ENCODE data around the gene KLF6. TPM values are rescaled to one million over a fixed set of nuclear protein-coding genes. Genes with fewer than 3 reads are reported as not detected.

The KLF6 gene
- total and polyA plus RNA-seq, 2 donors (not counting 3 experiments of a cell fraction or from before 2014, with no cell fraction given), result 183 to 307 TPM

DNA sequence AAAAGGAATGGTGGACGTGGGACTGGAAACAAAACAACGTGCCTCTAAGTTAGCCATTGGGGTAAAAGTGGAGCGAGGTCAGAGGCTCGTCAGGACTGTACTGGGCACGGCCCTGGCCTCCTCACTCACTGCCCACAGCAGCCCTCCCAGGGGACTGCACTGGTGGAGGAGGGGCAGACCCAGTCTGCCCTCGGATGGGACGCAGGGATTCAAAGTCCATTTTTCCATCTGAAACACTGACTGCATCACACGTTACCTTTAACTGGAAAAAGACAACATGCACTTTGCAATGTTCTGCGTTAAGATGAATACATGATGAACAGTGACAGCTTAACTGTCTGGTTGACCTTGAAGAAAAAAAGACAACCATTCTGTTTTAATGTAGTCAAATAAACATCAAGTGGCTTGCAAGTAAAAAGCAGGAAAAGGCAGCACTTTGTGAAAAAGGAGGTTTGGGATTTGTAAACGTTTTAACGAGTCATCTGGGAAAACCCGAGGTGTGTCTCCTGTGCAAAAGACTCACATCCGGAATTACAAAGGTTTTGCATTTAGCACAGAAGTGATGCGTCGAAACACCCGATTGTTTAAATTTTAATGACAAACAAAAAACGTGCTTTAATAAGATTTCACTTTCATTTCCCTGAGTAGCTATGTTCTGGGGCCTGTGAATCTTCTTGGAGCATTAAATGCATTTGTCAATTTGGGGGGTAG is 18.8 kb downstream of the KLF6 start:
- H3K4me3 ChIP-seq (replicated peaks in 1 of 3; ENCODE audit: insufficient read depth in 1 of 3, low read depth in 1 of 3, low read length in 3 of 3), result no peak overlapping the region
- intact Hi-C loops (cut with micrococcal nuclease) (no loop called here), dilution Hi-C loops (cut with MboI; ENCODE audit: extremely low pct_ligation_motif_present, low sequenced_read_pairs) (no loop called here)
- no peaks in the 10 kb centered on the region for H3K4me1 ChIP-seq (ENCODE audit: control insufficient read depth, extremely low read depth, insufficient read depth, low read length)
- no peak overlapping the region for H3K9ac ChIP-seq (replicated peaks; ENCODE audit: extremely low read depth, insufficient read depth, low read length)
- H3K9me1 ChIP-seq (replicated peaks; ENCODE audit: control insufficient read depth, extremely low read depth, insufficient read depth, low read length), result no peaks in the 10 kb centered on the region
- DNase-seq (ENCODE audit: low read depth, low spot score) (no peak), FAIRE-seq (no peak)
- TF ChIP-seq, protein P1, sequence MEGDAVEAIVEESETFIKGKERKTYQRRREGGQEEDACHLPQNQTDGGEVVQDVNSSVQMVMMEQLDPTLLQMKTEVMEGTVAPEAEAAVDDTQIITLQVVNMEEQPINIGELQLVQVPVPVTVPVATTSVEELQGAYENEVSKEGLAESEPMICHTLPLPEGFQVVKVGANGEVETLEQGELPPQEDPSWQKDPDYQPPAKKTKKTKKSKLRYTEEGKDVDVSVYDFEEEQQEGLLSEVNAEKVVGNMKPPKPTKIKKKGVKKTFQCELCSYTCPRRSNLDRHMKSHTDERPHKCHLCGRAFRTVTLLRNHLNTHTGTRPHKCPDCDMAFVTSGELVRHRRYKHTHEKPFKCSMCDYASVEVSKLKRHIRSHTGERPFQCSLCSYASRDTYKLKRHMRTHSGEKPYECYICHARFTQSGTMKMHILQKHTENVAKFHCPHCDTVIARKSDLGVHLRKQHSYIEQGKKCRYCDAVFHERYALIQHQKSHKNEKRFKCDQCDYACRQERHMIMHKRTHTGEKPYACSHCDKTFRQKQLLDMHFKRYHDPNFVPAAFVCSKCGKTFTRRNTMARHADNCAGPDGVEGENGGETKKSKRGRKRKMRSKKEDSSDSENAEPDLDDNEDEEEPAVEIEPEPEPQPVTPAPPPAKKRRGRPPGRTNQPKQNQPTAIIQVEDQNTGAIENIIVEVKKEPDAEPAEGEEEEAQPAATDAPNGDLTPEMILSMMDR (IDR thresholded peaks at IDR 0.05; ENCODE audit: extremely low read depth in 1 of 2, insufficient read depth in 1 of 2, low read depth in 1 of 2, low read length in 2 of 2), result no peak
- H3K79me2 ChIP-seq (ENCODE audit: control insufficient read depth, insufficient read depth, low read length), result no peaks in the 10 kb centered on the region
- no peaks in the 10 kb centered on the region for H3K27me3 ChIP-seq (ENCODE audit: control insufficient read depth in 2 of 2, insufficient read depth in 2 of 2, low read length in 2 of 2)
- no TSS peak for BruUV-seq (replicated peaks)
- H3K27ac ChIP-seq (ENCODE audit: insufficient read depth, low read depth, low read length), result no peak overlapping the region
- no peaks in the 10 kb centered on the region for H4K20me1 ChIP-seq (replicated peaks; ENCODE audit: control insufficient read depth, extremely low read depth, insufficient read depth, low read length)
- ChIA-PET POLR2A (no interaction called here), CTCF (no interaction called here)
- no peak overlapping the region for H3K4me2 ChIP-seq (ENCODE audit: insufficient read depth, low read length)
- no peaks in the 10 kb centered on the region for H3K9me3 ChIP-seq (replicated peaks; ENCODE audit: control insufficient read depth, insufficient read depth, low read length)
- no peaks in the 10 kb centered on the region for H3K36me3 ChIP-seq (ENCODE audit: control insufficient read depth in 2 of 2, extremely low read depth in 1 of 2, insufficient read depth in 2 of 2, low read length in 2 of 2)
- H2AFZ ChIP-seq (ENCODE audit: low read depth, low read length), result no peak overlapping the region

DNA sequence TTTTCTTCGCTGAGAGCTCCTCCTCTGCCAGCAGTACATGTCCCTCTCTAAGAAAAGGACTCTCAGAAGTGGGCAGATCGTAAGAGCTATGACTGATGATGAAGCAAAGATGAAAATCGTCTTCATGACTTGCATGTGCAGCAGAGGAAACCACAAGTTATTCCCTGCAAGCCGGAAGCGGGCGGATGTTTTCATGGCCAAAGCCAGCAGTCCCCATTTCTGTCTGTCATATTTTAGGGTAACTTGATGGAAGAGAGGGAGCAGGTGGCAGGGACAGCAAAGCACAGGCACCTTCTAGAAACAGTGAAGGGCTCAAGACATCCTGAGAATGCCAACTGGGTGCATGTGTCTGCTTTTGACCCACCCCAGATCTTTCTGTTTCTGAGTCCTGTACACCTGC is 19.9 kb downstream of the KLF6 start:
- intact Hi-C loops (cut with micrococcal nuclease), result no loop called here
- no peak for FAIRE-seq

More for the DNA sequence above, 19.9 kb downstream of the KLF6 start:
- Histone ChIP-seq H3K9me3 (replicated peaks; ENCODE audit: control insufficient read depth, insufficient read depth, low read length) (no peaks in the 10 kb centered on the region), H3K4me1 (ENCODE audit: control insufficient read depth, extremely low read depth, insufficient read depth, low read length) (no peaks in the 10 kb centered on the region), H3K36me3 (ENCODE audit: control insufficient read depth in 2 of 2, extremely low read depth in 1 of 2, insufficient read depth in 2 of 2, low read length in 2 of 2) (no peaks in the 10 kb centered on the region), H3K4me2 (ENCODE audit: insufficient read depth, low read length) (no peak overlapping the region), H3K9ac (replicated peaks; ENCODE audit: extremely low read depth, insufficient read depth, low read length) (no peak overlapping the region), H3K4me3 (replicated peaks in 1 of 3; ENCODE audit: insufficient read depth in 1 of 3, low read depth in 1 of 3, low read length in 3 of 3) (no peak overlapping the region), H3K27ac (ENCODE audit: insufficient read depth, low read depth, low read length) (no peak overlapping the region), H3K79me2 (ENCODE audit: control insufficient read depth, insufficient read depth, low read length) (no peaks in the 10 kb centered on the region), H3K9me1 (replicated peaks; ENCODE audit: control insufficient read depth, extremely low read depth, insufficient read depth, low read length) (no peaks in the 10 kb centered on the region), H2AFZ (ENCODE audit: low read depth, low read length) (no peak overlapping the region), H3K27me3 (ENCODE audit: control insufficient read depth in 2 of 2, insufficient read depth in 2 of 2, low read length in 2 of 2) (no peaks in the 10 kb centered on the region), H4K20me1 (replicated peaks; ENCODE audit: control insufficient read depth, extremely low read depth, insufficient read depth, low read length) (no peaks in the 10 kb centered on the region)
- TF ChIP-seq POLR2AphosphoS5 (IDR thresholded peaks at IDR 0.05; ENCODE audit: insufficient read depth, low read depth, low read length) (no peak), FOS (IDR thresholded peaks at IDR 0.05; ENCODE audit: borderline replicate concordance, insufficient read depth, low read length) (no peak), JUN (IDR thresholded peaks at IDR 0.05; ENCODE audit: borderline replicate concordance, insufficient read depth, insufficient read length, low read depth) (no peak), GATA2 (IDR thresholded peaks at IDR 0.05; ENCODE audit: insufficient read depth, insufficient read length, low read depth, low read length) (no peak), MYC (IDR thresholded peaks at IDR 0.05; ENCODE audit: low read depth, low read length) (no peak), POLR2A (IDR thresholded peaks at IDR 0.05; ENCODE audit: low read depth, low read length) (no peak), EZH2 (IDR thresholded peaks at IDR 0.05; ENCODE audit: borderline replicate concordance, low read depth, low read length, severe bottlenecking) (no peak)
- TF ChIP-seq, protein P1 (IDR thresholded peaks at IDR 0.05; ENCODE audit: extremely low read depth in 1 of 2, insufficient read depth in 1 of 2, low read depth in 1 of 2, low read length in 2 of 2), result no peak
- TF ChIP-seq, protein P2, sequence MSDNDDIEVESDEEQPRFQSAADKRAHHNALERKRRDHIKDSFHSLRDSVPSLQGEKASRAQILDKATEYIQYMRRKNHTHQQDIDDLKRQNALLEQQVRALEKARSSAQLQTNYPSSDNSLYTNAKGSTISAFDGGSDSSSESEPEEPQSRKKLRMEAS (IDR thresholded peaks at IDR 0.05; ENCODE audit: insufficient read depth, insufficient read length), result no peak
- BruUV-seq (replicated peaks), result no TSS peak
- CTCF ChIA-PET, result interaction anchor here (1.9 to 2.6 kb wide), 2 partner anchors 10 kb away, joined by 5 to 10 read pairs; no protein-coding TSS in a partner anchor
- dilution Hi-C loops (cut with MboI; ENCODE audit: extremely low pct_ligation_motif_present, low sequenced_read_pairs), result no loop called here
- POLR2A ChIA-PET, result no interaction called here
- DNase-seq (ENCODE audit: low read depth, low spot score), result no peak

Measured in endothelial cell of umbilical vein (primary cell).